ENCODE measurements around the gene SRGAP3. TPM values are rescaled to one million over a fixed set of nuclear protein-coding genes. Genes with fewer than 3 reads are reported as not detected.

The SRGAP3 gene
- total RNA-seq, 1 donor from 2014 or later, result 10.3 TPM

- Histone ChIP-seq H3K9me3 (replicated peaks) (no peaks in the 10 kb centered on the region), H3K27me3 (ENCODE audit: low read depth) (no peaks in the 10 kb centered on the region), H3K4me1 (no peaks in the 10 kb centered on the region), H3K36me3 (no peaks in the 10 kb centered on the region), H3K4me3 (no peak overlapping the region), H3K27ac (replicated peaks) (no peak overlapping the region)
- no peak for TF ChIP-seq CTCF (IDR thresholded peaks at IDR 0.05; ENCODE audit: borderline replicate concordance)
- DNase-seq, result no peak
- intact Hi-C loops (cut with micrococcal nuclease), result no loop called here
Measured at GRCh38 chr3:9079676-9080075, 169.8 kb downstream of the SRGAP3 start.

- Histone ChIP-seq H3K27me3 (ENCODE audit: low read depth) (no peaks in the 10 kb centered on the region), H3K36me3 (no peaks in the 10 kb centered on the region), H3K4me3 (no peak overlapping the region), H3K4me1 (peaks cover under 1% of the 10 kb centered on the region), H3K27ac (replicated peaks) (no peak overlapping the region), H3K9me3 (replicated peaks) (no peaks in the 10 kb centered on the region)
- DNase-seq, result no peak
- TF ChIP-seq CTCF (IDR thresholded peaks at IDR 0.05; ENCODE audit: borderline replicate concordance), result no peak
- intact Hi-C loops (cut with micrococcal nuclease), result no loop called here
Measured at GRCh38 chr3:9078561-9079240, 170.7 kb downstream of the SRGAP3 start.

- H3K36me3 ChIP-seq, result no peaks in the 10 kb centered on the region
- TF ChIP-seq CTCF (IDR thresholded peaks at IDR 0.05; ENCODE audit: borderline replicate concordance), result no peak
- intact Hi-C loops (cut with micrococcal nuclease), result no loop called here
- DNase-seq, result no peak
- no peaks in the 10 kb centered on the region for H3K9me3 ChIP-seq (replicated peaks)
- H3K4me1 ChIP-seq, result peaks cover 17% of the 10 kb centered on the region
- no peaks in the 10 kb centered on the region for H3K27me3 ChIP-seq (ENCODE audit: low read depth)
- H3K4me3 ChIP-seq, result no peak overlapping the region
- no peak overlapping the region for H3K27ac ChIP-seq (replicated peaks)
Measured at GRCh38 chr3:9077029-9077428, 172.4 kb downstream of the SRGAP3 start.

GRCh38 chr3:9075762-9076161, 173.7 kb downstream of the SRGAP3 start:
- H3K4me3 ChIP-seq, result no peak overlapping the region
- no peaks in the 10 kb centered on the region for H3K36me3 ChIP-seq
- no peak for DNase-seq
- no peak for TF ChIP-seq CTCF (IDR thresholded peaks at IDR 0.05; ENCODE audit: borderline replicate concordance)
- H3K9me3 ChIP-seq (replicated peaks), result no peaks in the 10 kb centered on the region
- peaks cover 19% of the 10 kb centered on the region for H3K4me1 ChIP-seq
- no peak overlapping the region for H3K27ac ChIP-seq (replicated peaks)
- intact Hi-C loops (cut with micrococcal nuclease), result no loop called here
- H3K27me3 ChIP-seq (ENCODE audit: low read depth), result no peaks in the 10 kb centered on the region

GRCh38 chr3:9074079-9074478, 175.4 kb downstream of the SRGAP3 start:
- no peaks in the 10 kb centered on the region for H3K36me3 ChIP-seq
- no peaks in the 10 kb centered on the region for H3K27me3 ChIP-seq (ENCODE audit: low read depth)
- peaks cover 19% of the 10 kb centered on the region for H3K4me1 ChIP-seq
- H3K9me3 ChIP-seq (replicated peaks), result no peaks in the 10 kb centered on the region
- no peak for DNase-seq
- intact Hi-C loops (cut with micrococcal nuclease), result no loop called here
- TF ChIP-seq CTCF (IDR thresholded peaks at IDR 0.05; ENCODE audit: borderline replicate concordance), result no peak
- H3K27ac ChIP-seq (replicated peaks), result no peak overlapping the region
- no peak overlapping the region for H3K4me3 ChIP-seq

Measured in left ventricle myocardium inferior (tissue), 1 donor.